Retina (tissue), 1 donor: ENCODE results near the gene BIRC7.

Source experiments
- DNase-seq: peaks from one replicate; pipeline ENCODE4 v3.0.0-alpha.2; 2016

BIRC7 gene

GRCh38 chr20:63235399-63235983 is at the start of gene BIRC7:
TSS of gene BIRC7 (plus strand) at chr20:63235905. CDS start at chr20:63236097, 192 bp downstream.
- peak; percentile 66 for DNase-seq

- DNase-seq: no peak
These were observed 49.6 kb upstream of the BIRC7 start for GRCh38 chr20:63186084-63186483.

GRCh38 chr20:63186528-63187316 is 49.0 kb upstream of the BIRC7 start:
- no peak for DNase-seq

GRCh38 chr20:63187338-63188158 is 48.2 kb upstream of the BIRC7 start:
- no peak for DNase-seq

- DNase-seq: no peak
These were observed 47.6 kb upstream of the BIRC7 start for GRCh38 chr20:63188159-63188442.

GRCh38 chr20:63188641-63189321 is 46.9 kb upstream of the BIRC7 start:
- no peak for DNase-seq

- no peak for DNase-seq
These were observed 46.4 kb upstream of the BIRC7 start for GRCh38 chr20:63189322-63189642.

- DNase-seq: no peak
These were observed 45.7 kb upstream of the BIRC7 start for GRCh38 chr20:63189846-63190559.

- DNase-seq: no peak
These were observed 44.9 kb upstream of the BIRC7 start for GRCh38 chr20:63190828-63191227.

GRCh38 chr20:63191400-63191799 is 44.3 kb upstream of the BIRC7 start:
- no peak for DNase-seq

- no peak for DNase-seq
These were observed 43.0 kb upstream of the BIRC7 start for GRCh38 chr20:63192721-63193120.

GRCh38 chr20:63194007-63194796 is 41.5 kb upstream of the BIRC7 start:
- no peak for DNase-seq

- no peak for DNase-seq
These were observed 40.9 kb upstream of the BIRC7 start for GRCh38 chr20:63194797-63195173.

- DNase-seq: no peak
These were observed 38.8 kb upstream of the BIRC7 start for GRCh38 chr20:63196768-63197470.

GRCh38 chr20:63198606-63199005 is 37.1 kb upstream of the BIRC7 start:
- DNase-seq: no peak

GRCh38 chr20:63202021-63202420 is 33.7 kb upstream of the BIRC7 start:
- no peak for DNase-seq

GRCh38 chr20:63202811-63203526 is 32.7 kb upstream of the BIRC7 start:
- DNase-seq: no peak

- DNase-seq: no peak
These were observed 31.3 kb upstream of the BIRC7 start for GRCh38 chr20:63204362-63204761.

GRCh38 chr20:63205896-63206295 is 29.8 kb upstream of the BIRC7 start:
- DNase-seq: no peak

GRCh38 chr20:63206878-63207277 is 28.8 kb upstream of the BIRC7 start:
- DNase-seq: no peak
